Stimulated activated CD4-positive, alpha-beta T cell treated with anti-CD3 and anti-CD28 coated beads, Interleukin-15, amount 100 ng/mL, for 48 hours (primary cell): Measurements from ENCODE around the gene MLIP.
"Not testable (repeated sequence)": the region's sequence is repeated elsewhere in the genome, so short reads cannot be mapped to it uniquely, and the experiment has no call there.

Experiments used
- DNase-seq, 2 donors: peaks; one replicate each; pipeline ENCODE4 v3.0.0-alpha.2; 2020; ENCODE audit warnings: low read depth in 2 of 2

Gene MLIP

DNA sequence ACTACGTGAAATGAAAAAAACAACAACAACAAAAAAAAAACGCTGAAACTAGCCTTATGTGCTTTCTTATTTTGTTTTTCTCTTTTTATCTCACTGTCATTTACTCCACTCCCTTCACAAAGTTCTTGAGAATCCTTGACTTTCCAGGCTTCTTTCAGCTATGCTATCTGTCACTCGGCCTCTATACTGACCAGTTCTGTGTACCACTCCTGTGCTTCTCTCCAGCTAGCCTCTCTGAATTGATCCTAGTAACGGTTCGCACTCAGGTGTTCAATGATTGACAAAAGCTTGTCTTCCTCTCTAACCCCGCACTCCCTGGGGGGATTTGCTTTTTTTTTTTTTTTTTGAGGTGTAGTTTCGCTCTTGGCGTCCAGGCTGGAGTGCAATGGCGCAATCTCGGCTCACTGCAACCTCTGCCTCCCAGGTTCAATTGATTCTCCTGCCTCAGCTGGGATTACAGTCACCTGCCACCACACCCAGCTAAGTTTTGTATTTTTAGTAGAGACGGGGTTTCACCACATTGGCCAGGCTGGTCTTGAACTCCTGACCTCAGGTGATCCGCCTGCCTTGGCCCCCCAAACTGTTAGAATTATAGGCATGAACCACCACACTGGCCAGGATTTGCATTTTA, 31.8 kb downstream of the MLIP start:
- DNase-seq: no peak

DNA sequence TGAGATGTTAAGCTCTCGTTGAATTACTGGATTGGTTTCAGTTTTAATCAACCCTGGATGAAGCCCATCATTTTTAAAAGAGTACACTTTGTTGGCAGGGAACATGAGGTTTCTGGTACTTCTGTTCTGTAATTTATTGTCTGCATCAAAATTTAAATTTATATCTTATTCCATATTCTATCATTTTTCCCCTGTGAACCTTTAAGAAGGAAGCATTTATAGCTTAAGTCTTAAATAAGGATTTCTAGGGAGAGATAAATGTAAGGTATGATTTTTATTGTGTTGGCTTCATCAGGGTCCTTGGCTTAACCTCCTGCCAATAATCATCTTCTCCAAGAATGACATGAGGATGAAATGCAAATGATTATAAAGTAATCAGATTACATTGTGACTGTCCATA, 40.6 kb downstream of the MLIP start:
- DNase-seq: no peak

DNA sequence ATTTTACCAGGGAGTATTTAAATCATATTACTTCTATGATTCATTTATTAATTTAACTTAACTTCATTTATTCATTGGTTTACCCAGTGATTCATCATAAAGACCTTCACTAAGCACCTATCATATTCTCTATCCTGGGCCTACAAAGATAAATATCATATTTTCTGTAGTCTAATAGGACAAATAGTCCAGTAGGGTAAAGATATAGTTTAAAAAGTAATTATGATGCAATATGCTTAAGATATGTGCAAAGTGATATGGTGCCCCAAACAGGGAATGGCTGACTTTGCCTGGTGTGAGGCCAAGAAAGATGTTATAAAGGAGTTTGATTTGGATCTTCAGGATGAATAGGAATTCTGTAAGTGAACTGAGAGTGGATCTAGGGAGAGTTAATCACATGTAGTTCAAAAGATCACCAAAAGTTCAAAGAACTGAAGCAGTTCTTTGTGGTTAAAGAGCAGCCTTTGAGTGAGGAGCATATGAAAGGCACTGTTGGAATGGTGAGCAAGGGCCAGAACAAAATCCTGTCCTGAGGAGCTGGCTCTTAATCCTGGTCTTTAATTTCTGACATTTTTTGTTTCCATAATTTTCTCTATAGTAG, 45.5 kb downstream of the MLIP start:
- no peak for DNase-seq

DNA sequence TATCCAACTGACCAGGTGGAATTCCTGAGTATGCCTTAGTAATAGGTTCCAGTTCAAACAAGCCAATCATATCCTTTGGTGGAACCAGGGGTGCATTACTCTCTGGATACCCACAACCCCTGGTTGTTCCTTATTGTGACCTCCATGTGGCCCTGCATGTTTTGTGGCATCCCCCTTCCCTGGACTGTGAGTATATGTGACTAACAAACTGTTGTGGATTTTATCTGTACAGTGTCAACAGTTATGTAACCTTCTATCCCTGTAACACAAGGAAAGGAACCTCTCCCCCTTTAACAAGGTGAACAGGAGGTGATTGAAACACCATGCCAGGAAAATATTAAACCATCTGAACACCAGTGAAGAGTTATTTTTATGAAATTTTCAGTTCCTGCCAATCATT, 46.2 kb downstream of the MLIP start:
- no peak for DNase-seq

DNA sequence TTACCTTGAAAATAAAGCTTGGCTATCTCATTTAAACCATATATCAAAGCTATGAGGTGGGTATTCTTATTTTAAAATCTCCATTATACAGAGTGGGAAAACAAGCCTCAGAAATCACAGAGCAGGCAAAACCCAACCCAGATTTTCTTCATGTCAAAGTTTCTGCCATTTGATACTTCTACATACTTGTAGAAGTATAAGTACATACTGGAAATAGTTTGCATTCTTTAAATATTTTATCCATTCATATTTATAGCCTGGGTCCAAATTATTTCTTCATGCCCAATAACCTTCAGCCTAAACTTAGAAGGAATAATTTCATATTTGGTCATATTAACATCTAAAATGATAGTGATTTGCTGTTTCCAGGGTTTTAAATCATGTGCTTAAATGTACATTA, 61.8 kb downstream of the MLIP start:
- no peak for DNase-seq

DNA sequence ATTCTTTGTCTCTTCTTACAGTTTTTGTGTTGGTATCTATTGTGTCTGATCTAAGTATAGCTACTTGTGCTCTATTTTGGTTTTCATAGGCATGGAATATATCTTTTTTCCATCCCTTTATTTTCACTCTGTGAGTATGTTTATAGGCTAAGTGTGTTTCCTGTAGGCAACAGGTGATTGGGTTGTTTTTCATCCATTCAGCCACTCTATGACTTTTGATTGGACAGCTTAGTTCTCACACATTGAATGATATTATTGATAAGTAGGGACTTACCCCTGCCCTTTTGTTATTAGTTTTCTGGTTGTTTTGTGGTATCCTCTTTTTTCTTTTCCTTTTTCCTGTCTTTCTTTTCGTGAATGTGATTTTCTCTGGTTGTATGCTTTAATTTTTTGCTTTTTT, 67.9 kb downstream of the MLIP start:
- no peak for DNase-seq

DNA sequence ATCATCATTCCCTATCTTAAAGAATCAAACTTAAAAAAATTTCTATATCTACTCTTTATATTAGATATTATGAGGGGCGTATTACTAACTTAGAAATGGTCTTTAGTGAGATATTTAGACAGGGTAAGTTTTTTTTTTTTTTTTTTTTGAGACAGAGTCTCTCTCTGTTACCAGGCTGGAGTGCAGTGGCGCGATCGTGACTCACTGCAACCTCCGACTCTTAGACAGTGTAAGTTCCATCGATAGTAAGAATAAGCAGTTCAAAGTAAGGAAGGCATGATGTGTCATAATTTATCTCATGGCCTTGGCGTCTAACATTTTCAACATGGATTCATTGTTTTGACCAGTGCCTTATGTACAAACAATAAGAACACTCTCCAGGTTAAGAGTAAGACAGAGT, 72.4 kb downstream of the MLIP start:
- DNase-seq: no peak

DNA sequence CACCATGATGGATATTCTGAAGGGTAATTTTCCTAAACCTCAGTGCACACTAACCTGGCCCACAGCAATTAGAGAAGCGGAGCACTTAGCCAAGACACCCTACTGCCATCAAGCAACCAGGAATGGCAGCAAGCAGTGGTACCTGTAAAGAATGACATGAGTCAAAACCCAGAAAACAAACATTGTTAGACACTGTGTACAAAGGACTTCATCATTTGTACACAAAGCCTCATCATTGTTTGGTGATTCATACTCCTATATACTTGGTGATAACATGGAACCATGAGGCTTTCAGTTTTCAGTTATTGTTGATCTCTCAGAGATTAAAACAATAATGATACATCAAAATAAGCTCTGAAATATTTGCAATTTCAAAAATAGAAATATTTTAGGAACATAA, 74.6 kb downstream of the MLIP start:
- no peak for DNase-seq

DNA sequence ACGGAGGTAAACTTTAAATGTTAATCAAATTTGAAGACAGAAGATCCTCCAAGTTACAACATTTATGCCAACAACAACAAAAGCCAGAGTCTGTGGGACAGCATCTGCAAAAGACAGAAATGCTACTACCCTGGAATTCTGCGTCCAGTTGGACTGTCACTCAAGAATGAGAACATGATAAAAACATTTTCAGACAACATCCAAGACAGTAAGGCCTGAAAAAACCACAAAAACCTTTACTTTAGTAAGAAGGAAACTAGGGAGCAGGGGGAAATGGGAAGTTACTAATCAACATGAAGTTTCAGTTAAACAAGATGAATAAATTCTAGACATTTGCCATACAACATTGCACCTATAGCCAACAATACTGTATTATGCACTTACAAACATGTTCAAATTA, 77.6 kb downstream of the MLIP start:
- DNase-seq: no peak

DNA sequence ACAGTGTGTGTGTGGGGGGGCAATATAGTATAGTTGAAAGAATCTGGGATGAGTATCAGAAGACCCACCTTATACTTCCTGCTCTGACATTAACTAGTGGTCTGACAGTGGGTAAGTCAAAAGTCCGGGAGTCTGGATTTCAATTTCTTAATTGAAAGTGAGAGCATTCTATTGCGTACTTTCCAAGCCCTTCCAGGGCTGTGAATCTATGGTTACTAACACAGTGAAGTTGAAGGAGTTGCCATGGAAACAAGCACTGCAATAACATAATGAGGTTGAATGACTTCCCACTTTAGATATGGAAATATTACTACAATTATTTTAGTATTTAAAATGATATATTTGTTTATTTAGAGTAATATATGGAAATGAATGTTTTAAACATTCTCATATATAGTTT, 80.2 kb downstream of the MLIP start:
- no peak for DNase-seq

DNA sequence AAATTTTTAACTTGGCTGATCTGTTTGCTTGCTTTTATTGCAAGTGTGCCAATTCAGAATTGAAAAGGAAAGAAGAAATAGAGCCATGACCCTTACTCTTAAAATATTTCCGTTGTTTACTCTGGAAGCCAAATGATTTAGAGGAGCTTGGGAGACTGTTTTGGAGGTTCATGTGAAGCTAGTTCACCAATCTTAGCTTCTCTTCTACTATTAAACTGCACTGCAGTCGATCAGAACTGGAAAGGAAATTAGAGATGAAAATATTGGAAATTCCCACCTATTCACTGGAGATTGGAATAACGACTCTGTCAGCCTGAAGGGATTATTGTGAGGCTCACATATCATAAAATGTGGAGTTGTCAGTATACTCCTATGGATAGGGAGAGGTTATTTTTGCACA, 81.8 kb downstream of the MLIP start:
- no peak for DNase-seq

DNA sequence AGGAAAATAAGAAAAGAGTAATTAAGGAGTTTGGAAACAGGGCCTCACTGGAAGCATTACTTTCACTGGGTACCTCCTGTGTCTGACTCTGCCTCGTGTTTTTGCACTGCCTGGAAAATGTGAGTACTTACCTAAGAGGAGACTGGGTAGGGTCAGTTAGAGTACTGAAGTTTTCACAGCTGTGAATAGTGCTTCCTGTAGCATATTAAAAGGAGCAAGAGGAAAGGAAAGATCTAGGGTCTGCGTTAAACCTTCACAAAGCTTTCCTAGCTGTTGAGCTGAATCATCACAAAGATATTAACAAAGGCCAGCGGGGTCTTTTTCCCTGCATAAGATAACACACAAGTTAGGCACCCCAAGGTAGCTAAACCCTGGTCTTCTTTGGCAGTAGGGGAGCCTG, 82.3 kb downstream of the MLIP start:
- DNase-seq: no peak

DNA sequence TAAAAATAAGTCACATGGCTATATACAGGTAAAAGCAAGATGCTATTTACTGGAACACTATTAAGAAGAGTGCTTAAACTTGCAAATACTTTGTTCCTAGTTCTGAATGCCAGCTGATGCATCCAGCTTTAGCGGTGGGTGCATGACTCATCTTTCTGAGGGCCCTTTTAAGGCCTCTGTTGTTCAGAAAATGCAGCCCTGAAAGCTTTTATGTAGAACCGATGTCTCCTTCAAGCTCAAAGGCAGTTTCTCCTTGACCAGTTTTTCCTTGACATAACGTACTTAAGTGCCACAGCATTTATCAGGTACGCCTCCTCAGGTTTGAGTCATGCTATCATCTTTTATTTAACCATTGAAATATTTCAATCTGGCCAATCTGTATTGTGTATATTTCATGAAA, 82.8 kb downstream of the MLIP start:
- no peak for DNase-seq

DNA sequence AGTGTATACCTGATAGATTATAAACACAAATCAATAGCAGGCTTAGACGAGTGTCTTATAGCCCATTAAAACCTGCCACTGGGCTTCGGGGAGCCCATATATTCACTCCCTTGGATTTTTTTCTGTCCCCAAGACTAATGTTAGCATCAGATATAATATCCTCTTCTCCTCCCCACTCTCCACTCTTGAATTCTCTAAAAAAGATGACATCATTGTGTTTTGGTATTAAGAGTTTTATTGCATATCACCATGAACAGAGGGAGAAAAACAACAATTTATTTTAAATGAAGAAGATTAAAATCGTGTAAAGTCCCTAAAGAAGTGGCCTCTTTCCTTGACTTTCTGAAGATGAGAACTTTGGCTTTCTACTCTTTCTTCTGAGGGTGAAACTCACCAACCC, 84.4 kb downstream of the MLIP start:
- no peak for DNase-seq

DNA sequence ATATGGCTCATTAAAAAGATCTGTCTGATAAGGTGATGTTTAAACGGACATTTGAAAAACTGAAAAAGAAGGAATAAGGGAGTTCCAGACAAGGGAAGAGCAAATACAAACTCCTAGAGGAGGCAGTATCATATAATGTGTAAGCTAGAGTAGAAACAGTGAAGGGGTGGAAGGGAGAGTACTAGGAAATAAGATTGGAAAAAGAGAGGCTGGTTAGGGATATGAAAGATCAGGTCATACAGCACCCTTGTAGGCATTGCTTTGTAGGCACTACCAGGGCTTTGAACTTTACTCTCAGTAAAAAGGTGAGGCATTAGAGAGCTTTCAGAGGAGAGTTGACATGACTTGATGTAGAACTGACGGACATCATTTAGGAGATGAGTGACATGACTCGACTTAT, 85.7 kb downstream of the MLIP start:
- no peak for DNase-seq

DNA sequence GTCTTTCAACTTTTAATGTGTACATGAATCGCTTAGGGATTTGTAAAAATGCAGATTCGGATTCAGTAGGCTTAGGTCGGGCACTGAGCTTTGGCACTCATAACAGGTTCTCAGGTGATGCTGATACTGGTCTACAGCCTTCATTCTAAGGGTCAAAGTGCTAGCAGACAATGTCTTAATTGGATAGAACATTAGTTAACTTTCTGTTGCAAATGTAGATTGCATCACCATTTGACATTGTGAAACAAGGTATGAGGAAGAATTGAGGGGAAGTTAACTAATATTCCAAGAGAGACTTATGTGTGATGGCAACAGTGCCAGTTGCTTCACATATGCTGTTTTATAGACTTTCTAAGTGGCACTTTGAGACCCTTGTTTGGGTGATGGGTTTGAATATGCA, 86.9 kb downstream of the MLIP start:
- DNase-seq: no peak

DNA sequence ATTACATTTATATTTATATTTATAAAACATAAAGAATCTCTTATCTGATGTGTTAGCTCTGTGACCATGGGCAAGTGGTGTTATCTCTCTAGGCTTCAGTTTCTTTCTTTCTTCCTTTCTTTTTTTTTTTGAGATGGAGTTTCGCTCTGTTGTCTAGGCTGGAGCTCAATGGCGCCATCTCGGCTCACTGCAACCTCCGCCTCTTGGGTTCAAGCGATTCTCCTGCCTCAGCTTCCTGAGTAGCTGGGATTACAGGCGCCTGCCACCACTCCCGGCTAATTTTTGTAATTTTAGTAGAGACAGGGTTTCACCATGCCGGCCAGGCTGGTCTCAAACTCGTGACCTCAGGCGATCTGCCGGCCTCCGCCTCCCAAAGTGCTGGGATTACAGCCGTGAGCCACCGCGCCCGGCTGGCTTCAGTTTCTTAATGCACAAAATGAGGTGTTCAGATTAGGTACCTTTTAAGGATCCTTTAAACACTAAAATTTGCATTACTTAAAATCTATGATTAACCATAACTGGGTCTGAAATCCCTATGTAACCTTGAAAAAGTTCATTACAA, 92.3 kb downstream of the MLIP start:
- DNase-seq: not testable (repeated sequence)

DNA sequence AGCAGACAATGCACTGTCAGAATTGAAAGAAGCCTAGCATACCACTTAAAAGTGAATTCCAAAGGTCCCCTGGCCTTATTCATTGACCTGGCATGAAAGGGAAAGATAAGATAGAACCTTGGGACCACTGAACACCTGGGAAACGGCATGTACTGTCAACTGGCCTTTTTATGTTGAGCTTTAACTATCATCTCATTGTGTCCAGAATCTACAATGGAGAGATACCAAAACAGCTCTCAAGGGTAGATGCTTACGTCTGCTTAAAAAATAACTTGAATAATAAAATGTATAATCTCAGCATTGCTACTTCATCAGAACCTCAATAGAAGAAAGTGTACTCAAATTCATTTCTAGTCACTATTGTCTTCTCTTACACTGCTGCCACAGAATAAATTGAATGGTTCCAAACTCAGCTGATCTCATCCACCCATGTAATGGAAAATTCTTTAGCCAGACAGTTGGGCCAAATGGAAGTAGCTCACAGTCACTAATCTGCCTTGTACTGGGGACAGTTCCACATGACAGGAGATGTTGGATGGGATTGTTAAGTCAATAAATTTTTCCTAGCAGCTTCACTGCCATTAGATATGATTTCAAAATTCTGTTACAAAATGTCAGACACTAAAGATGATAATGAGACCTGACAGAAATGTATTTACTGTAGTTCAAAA, 93.8 kb downstream of the MLIP start:
- no peak for DNase-seq

DNA sequence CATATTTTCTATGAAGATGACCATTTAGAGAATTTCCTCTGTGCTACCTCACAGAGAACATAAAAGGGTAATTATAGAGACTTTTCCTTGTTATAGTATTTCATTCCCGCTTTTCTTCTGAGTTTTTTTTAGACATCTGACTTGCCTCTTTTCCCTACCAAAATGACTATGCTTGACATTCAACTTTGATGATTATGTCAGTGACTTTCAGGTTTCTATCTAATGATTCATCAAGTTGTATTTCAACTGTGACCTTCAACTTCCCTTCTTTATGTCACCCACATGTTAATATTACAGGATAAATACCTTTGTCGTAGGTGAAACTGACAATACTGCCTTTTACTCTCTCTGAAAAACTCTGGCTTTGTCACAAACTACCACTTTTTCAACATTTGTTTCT, 95.3 kb downstream of the MLIP start:
- no peak for DNase-seq

DNA sequence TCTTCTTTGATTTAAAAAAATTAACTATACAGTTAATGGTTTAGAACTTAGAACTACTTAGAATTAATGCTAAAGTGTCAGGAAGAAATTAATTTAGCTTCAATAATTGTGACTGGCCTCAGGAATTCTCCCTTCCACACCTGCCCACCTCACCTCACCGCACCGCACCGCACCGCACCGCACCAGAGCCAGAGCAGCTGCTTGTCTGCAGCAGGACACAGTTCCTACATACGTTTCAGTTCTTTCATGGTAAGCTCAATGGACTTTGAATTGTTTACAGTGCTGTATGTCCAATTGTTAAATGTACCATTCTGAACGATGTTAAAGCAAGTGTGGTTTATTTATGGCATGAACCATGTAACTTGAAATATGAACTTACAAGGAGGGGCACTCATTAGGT, 98.7 kb downstream of the MLIP start:
- DNase-seq: not testable (repeated sequence)

DNA sequence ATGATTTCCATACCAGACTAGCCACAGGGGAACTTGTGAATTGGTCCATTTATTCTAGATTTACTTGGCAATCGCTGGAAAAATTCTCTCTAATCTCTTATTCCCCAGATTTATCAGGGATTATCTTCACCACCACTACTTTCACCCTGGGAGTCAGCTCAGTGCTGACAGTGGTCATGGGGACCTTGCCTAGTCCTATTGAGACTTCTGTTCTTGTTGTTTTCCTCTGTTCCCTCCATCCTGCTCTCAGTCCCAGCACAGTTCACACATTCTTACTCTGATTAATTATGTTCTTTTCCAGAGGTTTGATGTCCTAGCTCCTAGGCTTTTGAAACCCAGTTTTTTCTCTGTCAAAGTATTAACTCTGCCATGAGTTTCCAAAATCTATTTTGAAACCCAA, 103.0 kb downstream of the MLIP start:
- no peak for DNase-seq

DNA sequence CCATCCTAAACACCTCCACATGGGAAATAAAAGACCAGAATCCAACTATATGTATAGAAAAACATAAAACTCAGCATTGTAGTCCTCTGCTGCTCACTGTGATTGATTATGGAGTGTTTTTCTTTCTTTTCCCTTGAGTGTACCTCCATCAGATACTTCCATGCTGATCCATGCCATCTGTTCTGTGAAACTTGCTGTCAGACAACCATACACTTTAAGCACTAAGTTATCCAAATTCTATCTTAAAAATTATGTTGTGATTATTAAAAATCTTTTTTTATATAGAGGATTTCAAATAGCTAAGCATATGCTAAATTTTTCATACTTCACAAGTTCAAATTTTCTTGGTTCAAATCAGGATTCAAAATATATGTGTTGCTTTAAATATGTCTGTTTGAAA, 105.1 kb downstream of the MLIP start:
- DNase-seq: no peak

DNA sequence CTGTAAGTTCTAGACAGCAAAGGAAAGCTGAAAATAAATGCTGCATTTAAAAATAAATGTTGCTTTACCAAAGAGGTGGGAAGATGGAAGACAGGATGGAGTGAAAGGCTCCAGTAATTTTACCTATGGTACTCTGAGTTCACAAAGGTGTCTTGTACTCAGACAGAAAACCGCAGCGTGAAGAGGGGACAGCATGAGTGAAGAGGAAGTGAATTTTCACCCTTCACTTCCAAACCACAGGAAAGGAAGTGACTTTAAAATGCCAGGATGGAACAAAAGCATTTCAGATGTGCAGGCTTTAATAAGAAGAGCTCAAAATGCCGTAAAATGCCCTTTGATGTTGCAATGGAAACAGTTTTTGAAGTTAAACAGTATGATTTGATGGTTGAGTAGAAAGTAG, 105.8 kb downstream of the MLIP start:
- DNase-seq: no peak
